HEK293T (cell line): ENCODE data around the gene AK5.

ENCODE experiments used
- CTCF ChIA-PET: fragments of 350-600 bp; formaldehyde crosslinking; extraction: SDS; loops from one replicate; lab custom pipeline; 2021; ENCODE audit warnings: antibody characterized with exemption, inconsistent platforms; lab: Yijun Ruan, JAX
- POLR2A ChIA-PET: fragments of 350-600 bp; formaldehyde crosslinking; extraction: SDS; loops from one replicate; lab custom pipeline; 2020; ENCODE audit warnings: antibody characterized with exemption, inconsistent platforms; lab: Yijun Ruan, JAX
- DNase-seq: peaks from one replicate; pipeline ENCODE4 v3.0.0; 2012; ENCODE audit warnings: mixed read lengths; ENCODE audit errors: extremely low spot score
- ARNT ChIP-seq: fragments of 450-650 bp; IDR thresholded peaks from 2 replicates; pipeline ENCODE4 v1.6.1; 2017; ENCODE audit warnings: mild to moderate bottlenecking
- BHLHE40 ChIP-seq: fragments of 450-650 bp; IDR thresholded peaks from 2 replicates; pipeline ENCODE4 v1.6.1; 2016; ENCODE audit warnings: mild to moderate bottlenecking, moderate library complexity, borderline replicate concordance
- CTBP1 ChIP-seq: fragments of 450-650 bp; IDR thresholded peaks from 2 replicates; pipeline ENCODE4 v1.6.1; 2016; ENCODE audit warnings: borderline replicate concordance
- ELF4 ChIP-seq: fragments of 450-650 bp; IDR thresholded peaks from 2 replicates; pipeline ENCODE4 v1.6.1; 2017; ENCODE audit warnings: antibody characterized with exemption
- FOXA1 ChIP-seq: fragments of 450-650 bp; IDR thresholded peaks from 2 replicates; pipeline ENCODE4 v1.6.1; 2016; ENCODE audit warnings: mild to moderate bottlenecking
- FOXK2 ChIP-seq: fragments of 450-650 bp; IDR thresholded peaks from 2 replicates; pipeline ENCODE4 v1.6.1; 2016; ENCODE audit warnings: mild to moderate bottlenecking
- FOXM1 ChIP-seq: fragments of 450-650 bp; IDR thresholded peaks from 2 replicates; pipeline ENCODE4 v1.6.1; 2017; ENCODE audit warnings: mild to moderate bottlenecking, borderline replicate concordance
- HDGF ChIP-seq: fragments of 450-650 bp; IDR thresholded peaks from 2 replicates; pipeline ENCODE4 v1.6.1; 2017; ENCODE audit warnings: antibody characterized with exemption, borderline replicate concordance
- L3MBTL2 ChIP-seq: fragments of 450-650 bp; conservative IDR thresholded peaks from 2 replicates; pipeline ENCODE4 v1.6.1; 2016; ENCODE audit warnings: mild to moderate bottlenecking
- LEF1 ChIP-seq: fragments of 450-650 bp; IDR thresholded peaks from 2 replicates; pipeline ENCODE4 v1.6.1; 2017; ENCODE audit warnings: mild to moderate bottlenecking, borderline replicate concordance
- NFRKB ChIP-seq: fragments of 450-650 bp; IDR thresholded peaks from 2 replicates; pipeline ENCODE4 v1.6.1; 2016; ENCODE audit warnings: mild to moderate bottlenecking, moderate library complexity
- PKNOX1 ChIP-seq: fragments of 450-650 bp; IDR thresholded peaks from 2 replicates; pipeline ENCODE4 v1.6.1; 2016
- SP1 ChIP-seq: fragments of 450-650 bp; IDR thresholded peaks from 2 replicates; pipeline ENCODE4 v1.6.1; 2017
- SUZ12 ChIP-seq: fragments of 450-650 bp; IDR thresholded peaks from 2 replicates; pipeline ENCODE4 v1.6.1; 2016; ENCODE audit warnings: mild to moderate bottlenecking
- TARDBP ChIP-seq: fragments of 450-650 bp; IDR thresholded peaks from 2 replicates; pipeline ENCODE4 v1.6.1; 2016
- ZNF384 ChIP-seq: fragments of 450-650 bp; IDR thresholded peaks from 2 replicates; pipeline ENCODE4 v1.6.1; 2016

AK5 gene

GRCh38 chr1:77543822-77544448 lies 262.1 kb downstream of the AK5 start:
- CTCF ChIA-PET, result no interaction called here
- DNase-seq, result no peak
- no peak for TF ChIP-seq BHLHE40
- no peak for TF ChIP-seq L3MBTL2
- no peak for TF ChIP-seq PKNOX1
- no peak for TF ChIP-seq FOXK2
- no peak for TF ChIP-seq FOXA1
- TF ChIP-seq LEF1, result no peak
- TF ChIP-seq CTBP1, result no peak
- TF ChIP-seq FOXM1, result no peak
- TF ChIP-seq ZNF384, result no peak
- POLR2A ChIA-PET, result no interaction called here

GRCh38 chr1:77544845-77545244 lies 263.0 kb downstream of the AK5 start:
- no peak for DNase-seq
- TF ChIP-seq L3MBTL2 (no peak), TARDBP (no peak), ZNF384 (no peak), FOXA1 (no peak), HDGF (no peak), CTBP1 (no peak), SUZ12 (no peak), LEF1 (no peak), NFRKB (no peak), FOXK2 (no peak), ARNT (no peak), FOXM1 (no peak), BHLHE40 (no peak)
- CTCF ChIA-PET, result interaction anchor here (0.6 to 0.8 kb wide), 2 partner anchors 11 to 399 kb away, joined by 3 to 4 read pairs; no protein-coding TSS in a partner anchor
- POLR2A ChIA-PET, result no interaction called here

GRCh38 chr1:77545970-77546369 lies 264.2 kb downstream of the AK5 start:
- no peak for TF ChIP-seq SUZ12
- no peak for TF ChIP-seq ZNF384
- no peak for TF ChIP-seq LEF1
- TF ChIP-seq FOXK2, result no peak
- no peak for TF ChIP-seq SP1
- no peak for TF ChIP-seq CTBP1
- no peak for TF ChIP-seq L3MBTL2
- TF ChIP-seq FOXA1, result no peak
- ChIA-PET CTCF (no interaction called here), POLR2A (no interaction called here)
- DNase-seq, result no peak

GRCh38 chr1:77546890-77547289 lies 265.1 kb downstream of the AK5 start:
- no peak for DNase-seq
- TF ChIP-seq SUZ12 (no peak), FOXA1 (no peak), CTBP1 (no peak), PKNOX1 (no peak), ELF4 (no peak), ARNT (no peak), HDGF (no peak), LEF1 (no peak), TARDBP (no peak), NFRKB (no peak)
- CTCF ChIA-PET, result no interaction called here
- POLR2A ChIA-PET, result no interaction called here

- CTCF ChIA-PET, result no interaction called here
- POLR2A ChIA-PET, result no interaction called here
- no peak for TF ChIP-seq FOXK2
- no peak for TF ChIP-seq SP1
- no peak for TF ChIP-seq LEF1
- TF ChIP-seq ARNT, result no peak
- TF ChIP-seq L3MBTL2, result no peak
- TF ChIP-seq ELF4, result no peak
- no peak for TF ChIP-seq SUZ12
- TF ChIP-seq CTBP1, result no peak
- TF ChIP-seq HDGF, result no peak
- no peak for TF ChIP-seq PKNOX1
- TF ChIP-seq BHLHE40, result no peak
- TF ChIP-seq FOXM1, result no peak
- no peak for DNase-seq
Observed at GRCh38 chr1:77548285-77548684, 266.5 kb downstream of the AK5 start.

- ChIA-PET POLR2A (no interaction called here), CTCF (interaction anchor here (0.7 kb wide), 1 partner anchor 17 kb away, joined by 10 read pairs; no protein-coding TSS in a partner anchor)
- no peak for DNase-seq
- no peak for TF ChIP-seq HDGF
- no peak for TF ChIP-seq TARDBP
- TF ChIP-seq BHLHE40, result no peak
Observed at GRCh38 chr1:77550135-77550534, 268.3 kb downstream of the AK5 start.
